ENCODE measurements around the gene ABCA6.

ABCA6 gene

DNA sequence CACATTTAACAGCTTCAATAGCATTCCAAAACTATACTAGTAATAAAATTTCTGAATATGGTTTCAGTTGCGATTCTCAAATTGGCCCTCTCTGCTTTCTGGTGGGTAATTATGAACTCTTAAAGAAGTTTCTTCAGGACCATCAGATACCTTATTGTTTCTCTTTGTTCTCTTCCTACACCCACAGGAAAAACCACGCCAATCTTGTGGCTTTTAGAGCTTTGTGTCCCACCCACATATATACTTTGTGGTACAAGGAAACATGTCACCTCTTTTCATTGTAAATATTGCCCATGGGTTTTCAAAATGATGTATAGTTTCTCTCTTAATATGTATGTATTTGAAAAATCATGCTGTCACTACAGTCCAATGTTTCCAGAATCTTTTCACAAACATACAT is 93.1 kb downstream of the ABCA6 start:
- no peak for DNase-seq (ENCODE audit: low read depth in 2 of 2)

DNA sequence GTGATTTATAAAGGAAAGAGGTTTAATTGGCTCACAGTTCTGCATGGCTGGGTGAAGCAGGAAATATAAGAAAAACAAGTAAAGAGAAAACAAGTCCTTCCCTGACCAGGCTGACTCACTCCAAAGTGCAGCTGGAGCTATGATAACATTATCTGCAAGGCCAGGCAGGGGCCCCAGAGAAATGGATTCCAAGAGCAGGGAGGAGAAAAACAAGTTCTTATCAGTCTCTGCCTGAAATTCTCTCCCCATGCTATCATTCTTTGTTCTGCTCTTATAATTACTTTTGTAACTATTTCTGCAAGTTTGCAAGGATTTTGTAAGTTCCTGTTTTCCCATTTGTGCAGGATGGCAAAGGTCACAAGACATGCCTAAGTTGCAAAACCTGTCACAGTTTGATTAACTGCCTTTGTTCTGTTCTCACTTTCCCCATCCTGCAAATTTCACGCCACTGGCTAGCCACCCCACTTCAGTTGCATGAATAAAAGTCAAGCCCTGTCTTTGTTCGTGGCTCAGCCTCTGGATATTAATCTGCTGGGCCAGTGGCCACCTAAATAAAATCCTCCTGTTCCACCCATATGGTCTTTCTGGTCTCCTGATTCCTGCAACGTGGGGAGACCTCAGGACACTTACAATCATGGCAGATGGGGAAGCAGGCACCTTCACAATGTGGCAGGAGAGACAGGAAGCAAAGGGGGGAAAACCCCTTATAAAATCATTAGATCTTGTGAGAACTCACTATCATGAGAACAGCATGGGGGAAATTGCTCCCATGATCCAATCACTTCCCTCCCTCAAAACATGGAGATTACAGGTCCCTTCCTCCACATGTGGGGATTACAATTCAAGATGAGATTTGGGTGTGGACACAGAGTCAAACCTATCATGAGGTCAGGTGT is 94.1 kb downstream of the ABCA6 start:
- DNase-seq (ENCODE audit: low read depth in 2 of 2): no peak

GRCh38 chr17:69046121-69046807 is 95.4 kb downstream of the ABCA6 start:
- no peak for DNase-seq (ENCODE audit: low read depth in 2 of 2)

DNA sequence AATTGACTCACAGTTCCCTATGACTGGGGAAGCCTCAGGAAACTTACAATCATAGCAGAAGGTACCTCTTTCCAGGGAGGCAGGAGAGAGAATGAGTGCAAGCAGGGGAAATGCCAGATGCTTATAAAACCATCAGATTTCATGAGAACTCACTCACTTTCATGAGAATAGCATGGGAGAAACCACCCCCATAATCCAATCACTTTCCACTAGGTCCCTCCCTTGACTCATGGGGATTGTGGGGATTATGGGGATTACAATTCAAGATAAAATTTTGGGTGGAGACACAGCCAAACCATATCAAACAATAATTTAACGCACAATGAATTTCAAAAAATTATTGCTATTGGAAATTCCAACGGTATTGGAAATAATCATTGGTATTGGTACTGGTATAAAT is 96.0 kb downstream of the ABCA6 start:
- DNase-seq (ENCODE audit: low read depth in 2 of 2): no peak

DNA sequence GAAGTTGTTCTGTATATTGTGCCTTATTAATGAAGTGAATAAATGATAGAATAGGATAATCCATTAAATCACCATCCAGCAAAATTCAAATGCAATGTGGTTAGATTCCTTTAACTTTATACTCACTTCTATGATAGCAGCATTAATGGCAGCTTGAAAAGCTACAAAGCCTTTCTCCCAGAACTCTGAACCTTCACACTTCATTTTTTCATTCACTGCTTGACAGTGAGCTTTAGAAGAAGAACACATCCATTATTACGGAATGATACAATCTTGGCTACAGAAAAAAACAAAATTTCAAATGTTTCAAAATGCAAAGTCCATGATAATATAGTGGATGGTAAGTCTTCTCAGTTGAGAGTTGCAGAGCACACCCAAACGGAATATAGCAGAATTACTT is 97.3 kb downstream of the ABCA6 start:
- no peak for DNase-seq (ENCODE audit: low read depth in 2 of 2)

- no peak for DNase-seq (ENCODE audit: low read depth in 2 of 2)
Observed at GRCh38 chr17:69043098-69043734, 98.5 kb downstream of the ABCA6 start.

DNA sequence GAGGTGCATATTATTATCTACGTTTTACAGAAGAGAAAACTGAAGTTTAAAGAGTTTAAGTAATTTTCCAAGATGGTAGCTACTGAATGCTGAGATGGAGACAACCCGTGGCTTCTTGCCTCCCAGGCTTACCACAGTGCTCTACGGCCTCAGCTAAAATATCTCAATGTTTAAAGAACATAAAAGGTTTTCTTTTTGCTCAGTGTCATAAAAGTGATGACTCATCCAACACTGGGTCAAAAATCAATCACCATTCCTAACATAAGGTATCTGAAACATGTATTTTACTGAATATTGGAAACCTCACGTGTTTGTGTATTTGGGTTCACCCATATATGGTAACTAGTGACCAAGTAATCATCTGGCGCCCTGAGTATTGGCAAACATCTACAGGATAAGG is 99.4 kb downstream of the ABCA6 start:
- DNase-seq (ENCODE audit: low read depth in 2 of 2): no peak

DNA sequence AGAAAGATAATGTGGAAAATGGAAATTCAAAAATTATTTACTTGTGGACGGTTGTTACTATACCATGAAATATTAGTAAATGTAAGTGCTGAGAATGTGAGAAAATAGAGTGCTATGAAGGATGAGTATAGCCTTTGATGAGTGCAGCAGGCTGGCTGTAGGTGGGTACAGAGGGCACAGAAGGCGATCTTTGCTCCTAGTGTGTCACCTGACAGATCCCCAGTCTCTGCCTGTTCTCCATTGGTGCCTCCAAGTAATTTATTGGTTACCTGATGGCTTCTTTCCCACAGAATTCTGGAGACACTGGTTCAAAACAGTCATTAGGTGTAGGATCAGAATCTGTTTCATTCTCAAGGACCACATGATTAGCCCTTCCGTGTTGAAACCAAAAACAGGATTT is 109.9 kb downstream of the ABCA6 start:
- DNase-seq (ENCODE audit: low read depth in 2 of 2): no peak

GRCh38 chr17:69030169-69030568 is 111.5 kb downstream of the ABCA6 start:
- DNase-seq (ENCODE audit: low read depth in 2 of 2): no peak

Data from stimulated activated CD8-positive, alpha-beta memory T cell treated with anti-CD3 and anti-CD28 coated beads, Interleukin-2, amount 100 ng/mL, for 48 hours (primary cell).